ENCODE measurements around the gene EMX1.

DNA sequence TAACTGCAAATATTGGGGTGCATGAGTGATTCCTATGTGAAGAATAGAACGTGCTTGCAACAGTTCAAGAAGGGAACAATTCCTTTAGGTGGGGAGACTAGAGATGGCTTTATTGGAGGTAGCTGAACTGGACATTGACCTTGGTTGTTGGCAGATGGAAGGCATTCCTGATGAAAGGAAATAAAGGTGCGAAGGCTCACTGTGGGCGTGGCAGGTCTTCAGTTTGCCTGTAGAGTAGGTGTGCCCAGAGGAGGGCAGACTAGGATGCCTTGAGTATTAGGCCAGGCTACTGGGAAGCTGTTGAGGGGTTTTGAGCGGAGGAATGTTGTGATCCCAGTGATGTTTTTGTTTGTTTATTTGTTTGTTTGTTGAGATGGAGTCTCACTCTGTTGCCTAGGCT is 27.3 kb upstream of the EMX1 start:
- TF ChIP-seq CTCF (IDR thresholded peaks at IDR 0.05) (no peak), POLR2AphosphoS5 (IDR thresholded peaks at IDR 0.05) (no peak)
